Measurements from ENCODE around the gene BCL2L12.
A peak's percentile ranks its signal among the peaks of the same experiment; 100 is the strongest.

BCL2L12 gene

GRCh38 chr19:49658566-49659442 lies 6.9 kb upstream of the BCL2L12 start:
- peaks cover 4% of the 10 kb centered on the region for H3K9me3 Mint-ChIP-seq
- peaks cover 64% of the 10 kb centered on the region for H3K36me3 Mint-ChIP-seq (ENCODE audit: low read depth)
- TF ChIP-seq CTCF (IDR thresholded peaks at IDR 0.05): no peak
- H3K4me3 Mint-ChIP-seq: no peak overlapping the region
- no peaks in the 10 kb centered on the region for H3K27me3 Mint-ChIP-seq (ENCODE audit: low read depth, poor library complexity)
- DNase-seq: no peak
- no peak overlapping the region for H3K27ac Mint-ChIP-seq
- peaks cover 12% of the 10 kb centered on the region for H3K4me1 Mint-ChIP-seq

DNA sequence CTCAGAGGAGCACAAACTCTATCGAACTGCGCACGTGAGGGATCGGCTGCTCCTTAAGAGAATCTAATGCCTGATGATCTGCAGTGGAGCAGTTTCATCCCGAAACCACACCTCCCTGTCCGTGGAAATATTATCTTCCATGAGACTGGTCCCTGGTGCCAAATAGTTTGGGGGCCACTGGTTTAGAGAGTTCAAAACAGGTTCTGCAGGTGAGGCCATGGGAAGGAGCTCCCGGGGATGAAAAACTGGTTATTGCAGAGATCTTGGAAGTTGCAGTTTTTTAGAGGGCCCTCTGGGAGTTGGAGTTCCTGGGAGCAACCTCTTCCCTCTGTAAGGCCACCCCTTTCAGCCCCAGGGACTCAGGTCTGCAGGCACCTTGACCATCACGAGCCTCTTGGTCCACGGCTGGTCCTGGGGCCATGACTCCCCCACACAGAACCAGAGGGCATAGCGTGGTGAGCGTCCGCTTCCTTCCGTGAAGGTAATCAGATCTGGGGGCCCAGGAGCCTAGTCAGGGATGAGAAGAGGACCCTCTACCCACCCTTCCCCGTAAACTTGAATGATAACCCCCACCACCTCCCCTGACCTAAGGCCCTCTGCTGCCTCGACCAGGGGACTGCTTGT lies 5.3 kb upstream of the BCL2L12 start:
- peak overlapping the region; percentile 25 for H3K27ac Mint-ChIP-seq

GRCh38 chr19:49662011-49662410 lies 3.7 kb upstream of the BCL2L12 start:
- no peak for DNase-seq
- H3K27ac Mint-ChIP-seq: no peak overlapping the region
- no peak overlapping the region for H3K4me3 Mint-ChIP-seq
- TF ChIP-seq CTCF (IDR thresholded peaks at IDR 0.05): no peak
- H3K27me3 Mint-ChIP-seq (ENCODE audit: low read depth, poor library complexity): no peaks in the 10 kb centered on the region
- peaks cover 42% of the 10 kb centered on the region for H3K4me1 Mint-ChIP-seq
- H3K9me3 Mint-ChIP-seq: peaks cover 4% of the 10 kb centered on the region
- peaks cover 43% of the 10 kb centered on the region for H3K36me3 Mint-ChIP-seq (ENCODE audit: low read depth)

More for the DNA sequence above, 5.3 kb upstream of the BCL2L12 start:
- Mint-ChIP-seq H3K36me3 (ENCODE audit: low read depth) (peaks cover 50% of the 10 kb centered on the region), H3K27me3 (ENCODE audit: low read depth, poor library complexity) (no peaks in the 10 kb centered on the region), H3K4me3 (no peak overlapping the region), H3K4me1 (peaks cover 28% of the 10 kb centered on the region), H3K9me3 (peaks cover 4% of the 10 kb centered on the region)
- DNase-seq: no peak
- TF ChIP-seq CTCF (IDR thresholded peaks at IDR 0.05): no peak

DNA sequence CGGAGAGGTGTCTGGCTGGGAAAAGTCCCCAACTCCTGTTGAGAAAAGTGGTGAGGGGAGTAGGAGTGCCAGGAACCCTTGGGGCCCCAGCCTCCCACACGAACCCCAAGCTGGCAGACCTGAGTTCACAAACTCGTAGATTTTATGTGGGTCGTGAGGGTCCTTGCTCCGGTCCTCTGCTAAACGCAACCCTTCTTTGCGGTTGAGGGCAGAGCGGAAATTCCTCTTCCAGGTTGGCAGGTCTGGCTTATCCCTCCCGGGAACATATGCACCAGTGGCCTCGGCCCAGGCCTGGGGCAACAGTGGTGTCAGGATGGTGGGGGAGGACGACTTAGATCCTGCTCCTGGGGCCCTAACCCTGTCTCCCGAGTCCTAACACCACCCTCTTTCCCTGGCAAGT lies 2.5 kb upstream of the BCL2L12 start:
- no peak for TF ChIP-seq CTCF (IDR thresholded peaks at IDR 0.05)
- no peak for DNase-seq
- H3K27me3 Mint-ChIP-seq (ENCODE audit: low read depth, poor library complexity): peaks cover 4% of the 10 kb centered on the region
- H3K9me3 Mint-ChIP-seq: peaks cover 4% of the 10 kb centered on the region
- peaks cover 43% of the 10 kb centered on the region for H3K4me1 Mint-ChIP-seq
- H3K36me3 Mint-ChIP-seq (ENCODE audit: low read depth): peaks cover 37% of the 10 kb centered on the region
- no peak overlapping the region for H3K4me3 Mint-ChIP-seq
- H3K27ac Mint-ChIP-seq: no peak overlapping the region

GRCh38 chr19:49664171-49665035 lies 1.3 kb upstream of the BCL2L12 start:
- H3K36me3 Mint-ChIP-seq (ENCODE audit: low read depth): peaks cover 32% of the 10 kb centered on the region
- peak overlapping the region; percentile 93 for H3K27ac Mint-ChIP-seq
- H3K4me3 Mint-ChIP-seq: peak overlapping the region; percentile 97
- peak; percentile 97 for DNase-seq
- H3K4me1 Mint-ChIP-seq: peaks cover 43% of the 10 kb centered on the region
- H3K9me3 Mint-ChIP-seq: peaks cover 4% of the 10 kb centered on the region
- peaks cover 4% of the 10 kb centered on the region for H3K27me3 Mint-ChIP-seq (ENCODE audit: low read depth, poor library complexity)
- no peak for TF ChIP-seq CTCF (IDR thresholded peaks at IDR 0.05)

Measured in nephron progenitor cell (in vitro differentiated cells).